ENCODE measurements around the gene NLK. TPM values are rescaled to one million over a fixed set of nuclear protein-coding genes. Genes with fewer than 3 reads are reported as not detected.
"Not testable (repeated sequence)": the region's sequence is repeated elsewhere in the genome, so short reads cannot be mapped to it uniquely, and the experiment has no call there.

NLK gene
- total and polyA plus RNA-seq, 7 donors, result 9.3 to 17.1 (median 15.0) TPM

- no peaks in the 10 kb centered on the region for H3K4me1 ChIP-seq
- H3K9me3 ChIP-seq, result no peaks in the 10 kb centered on the region
- DNase-seq, result no peak
- H3K27me3 ChIP-seq, result no peaks in the 10 kb centered on the region
- no peaks in the 10 kb centered on the region for H3K36me3 ChIP-seq
- intact Hi-C loops (cut with DNase I), result no loop called here
- TF ChIP-seq POLR2AphosphoS5 (IDR thresholded peaks at IDR 0.05) (no peak), EP300 (IDR thresholded peaks at IDR 0.05) (no peak), POLR2A (IDR thresholded peaks at IDR 0.05) (no peak), CTCF (IDR thresholded peaks at IDR 0.05) (no peak)
- no peak overlapping the region for H3K27ac ChIP-seq
- H3K4me3 ChIP-seq, result no peak overlapping the region
- WGBS, 2 donors, result 71 to 82% methylated on average over 2 of the region's 2 CpGs
Measured at GRCh38 chr17:28004344-28004743, 38.1 kb upstream of the NLK start.

DNA sequence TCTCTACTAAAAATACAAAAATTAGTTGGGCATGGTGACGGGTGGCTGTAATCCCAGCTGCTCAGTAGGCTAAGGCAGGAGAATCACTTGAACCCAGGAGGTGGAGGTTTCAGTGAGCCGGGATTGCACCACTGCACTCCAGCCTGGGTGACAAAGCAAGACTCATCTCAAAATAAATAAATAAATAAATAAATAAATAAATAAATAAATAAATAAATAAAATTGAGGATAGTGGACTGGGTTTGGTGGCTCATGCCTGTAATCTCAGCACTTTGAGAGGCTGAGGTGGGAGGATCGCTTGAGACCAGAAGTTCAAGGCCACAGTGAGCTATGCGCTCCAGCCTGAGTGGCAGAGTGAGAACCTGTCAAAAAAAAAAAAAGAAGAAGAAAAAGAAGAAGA lies 34.6 kb upstream of the NLK start:
- DNase-seq; H3K36me3 ChIP-seq; H3K27me3 ChIP-seq; H3K4me1 ChIP-seq; H3K9me3 ChIP-seq; H3K27ac ChIP-seq; intact Hi-C loops (cut with DNase I); H3K4me3 ChIP-seq: not testable (repeated sequence)
- WGBS, 2 donors, result 91 to 92% methylated on average over 4 of the region's 4 CpGs

DNA sequence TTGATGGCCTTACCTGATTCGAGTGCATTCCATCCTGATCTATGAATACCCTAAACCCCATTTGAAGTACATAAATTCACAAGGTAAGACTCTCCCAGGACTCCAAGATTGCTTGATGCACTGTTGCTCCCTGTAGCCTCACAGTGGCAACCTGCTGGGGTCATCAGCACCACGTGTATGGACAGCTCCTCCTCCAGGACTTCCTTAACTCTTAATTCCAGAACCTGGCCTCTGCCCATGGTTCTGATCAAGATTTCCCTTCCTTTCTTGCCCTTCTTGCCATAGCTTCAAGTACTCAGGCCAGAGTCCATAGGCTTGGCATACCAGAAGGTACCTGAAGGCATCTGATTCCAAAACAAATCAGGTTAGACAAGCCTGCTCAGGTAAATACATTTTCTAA lies 34.0 kb upstream of the NLK start:
- intact Hi-C loops (cut with DNase I), result no loop called here
- DNase-seq, result no peak
- no peaks in the 10 kb centered on the region for H3K36me3 ChIP-seq
- no peaks in the 10 kb centered on the region for H3K27me3 ChIP-seq
- H3K4me3 ChIP-seq, result no peak overlapping the region
- no peak overlapping the region for H3K27ac ChIP-seq
- TF ChIP-seq EP300 (IDR thresholded peaks at IDR 0.05) (no peak), CTCF (IDR thresholded peaks at IDR 0.05) (no peak), POLR2AphosphoS5 (IDR thresholded peaks at IDR 0.05) (no peak), POLR2A (IDR thresholded peaks at IDR 0.05) (no peak)
- no peaks in the 10 kb centered on the region for H3K9me3 ChIP-seq
- H3K4me1 ChIP-seq, result no peaks in the 10 kb centered on the region
- WGBS, 2 donors, result 3 to 10% methylated on average over 2 of the region's 2 CpGs

DNA sequence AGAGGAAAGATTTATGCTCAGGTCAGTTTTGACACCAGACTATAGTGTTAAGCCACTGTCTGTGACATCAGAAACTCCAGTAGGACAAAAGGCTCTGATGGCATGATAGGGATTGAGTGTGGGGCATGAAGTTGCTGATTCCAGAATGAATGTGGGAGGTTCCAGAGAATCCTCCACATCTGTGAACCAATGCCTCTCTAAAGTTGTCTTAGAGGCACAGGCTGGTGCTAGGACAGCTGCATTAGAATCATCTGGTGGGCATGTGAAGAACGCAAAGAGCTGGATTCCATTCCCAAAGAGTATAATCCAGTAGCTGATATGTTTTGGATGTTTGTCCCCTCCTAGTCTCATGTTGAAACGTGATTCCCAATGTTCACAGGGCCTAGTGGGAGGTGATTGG lies 32.1 kb upstream of the NLK start:
- WGBS, 2 donors, result 54 to 67% methylated on average over 2 of the region's 2 CpGs
- Histone ChIP-seq H3K27ac (no peak overlapping the region), H3K9me3 (no peaks in the 10 kb centered on the region), H3K4me3 (no peak overlapping the region), H3K4me1 (no peaks in the 10 kb centered on the region), H3K27me3 (no peaks in the 10 kb centered on the region), H3K36me3 (no peaks in the 10 kb centered on the region)
- intact Hi-C loops (cut with DNase I), result no loop called here
- DNase-seq, result no peak
- TF ChIP-seq CTCF (IDR thresholded peaks at IDR 0.05), result no peak

GRCh38 chr17:28018439-28019070 lies 23.9 kb upstream of the NLK start:
- DNase-seq, result no peak
- Histone ChIP-seq H3K4me1 (no peaks in the 10 kb centered on the region), H3K27ac (no peak overlapping the region), H3K4me3 (no peak overlapping the region), H3K9me3 (no peaks in the 10 kb centered on the region), H3K27me3 (no peaks in the 10 kb centered on the region), H3K36me3 (no peaks in the 10 kb centered on the region)
- intact Hi-C loops (cut with DNase I), result no loop called here
- 76 to 83% methylated on average over 4 of the region's 4 CpGs for WGBS, 2 donors
- TF ChIP-seq CTCF (IDR thresholded peaks at IDR 0.05), result no peak

Data from sigmoid colon (tissue), 7 donors.